ENCODE data around the gene RAB31.

RAB31 gene

GRCh38 chr18:9749611-9750010 lies 41.5 kb downstream of the RAB31 start:
- no peaks in the 10 kb centered on the region for H3K4me1 ChIP-seq (ENCODE audit: insufficient read depth, poor library complexity, severe bottlenecking)
- H3K9me3 ChIP-seq (ENCODE audit: severe bottlenecking): peaks cover 4% of the 10 kb centered on the region
- DNase-seq (ENCODE audit: low spot score) (no peak), ATAC-seq (ENCODE audit: low read depth) (no peak)
- no peaks in the 10 kb centered on the region for H3K27me3 ChIP-seq (ENCODE audit: insufficient read depth, poor library complexity, severe bottlenecking)
- no peak overlapping the region for H3K27ac ChIP-seq (ENCODE audit: poor library complexity, severe bottlenecking)
- H3K4me3 ChIP-seq (ENCODE audit: severe bottlenecking): no peak overlapping the region
- 0 out of 2 replicates have a peak, but pooled peaks cover 4% of the 10 kb centered on the region for H3K36me3 ChIP-seq (ENCODE audit: low read depth)
- TF ChIP-seq CTCF (IDR thresholded peaks at IDR 0.05; ENCODE audit: poor library complexity, severe bottlenecking): no peak

GRCh38 chr18:9750112-9750511 lies 42.0 kb downstream of the RAB31 start:
- no peak overlapping the region for H3K27ac ChIP-seq (ENCODE audit: poor library complexity, severe bottlenecking)

GRCh38 chr18:9750606-9751304 lies 42.7 kb downstream of the RAB31 start:
- no peak for TF ChIP-seq CTCF (IDR thresholded peaks at IDR 0.05; ENCODE audit: poor library complexity, severe bottlenecking)
- DNase-seq (ENCODE audit: low spot score) (no peak), ATAC-seq (ENCODE audit: low read depth) (no peak)
- H3K4me3 ChIP-seq (ENCODE audit: severe bottlenecking): no peak overlapping the region
- no peaks in the 10 kb centered on the region for H3K27me3 ChIP-seq (ENCODE audit: insufficient read depth, poor library complexity, severe bottlenecking)
- no peaks in the 10 kb centered on the region for H3K36me3 ChIP-seq (ENCODE audit: low read depth)
- no peak overlapping the region for H3K27ac ChIP-seq (ENCODE audit: poor library complexity, severe bottlenecking)
- H3K4me1 ChIP-seq (ENCODE audit: insufficient read depth, poor library complexity, severe bottlenecking): no peaks in the 10 kb centered on the region
- H3K9me3 ChIP-seq (ENCODE audit: severe bottlenecking): peaks cover 4% of the 10 kb centered on the region

More at GRCh38 chr18:9750112-9750511, 42.0 kb downstream of the RAB31 start:
- Histone ChIP-seq H3K4me3 (ENCODE audit: severe bottlenecking) (no peak overlapping the region), H3K9me3 (ENCODE audit: severe bottlenecking) (peaks cover 4% of the 10 kb centered on the region), H3K27me3 (ENCODE audit: insufficient read depth, poor library complexity, severe bottlenecking) (no peaks in the 10 kb centered on the region), H3K36me3 (ENCODE audit: low read depth) (no peaks in the 10 kb centered on the region), H3K4me1 (ENCODE audit: insufficient read depth, poor library complexity, severe bottlenecking) (no peaks in the 10 kb centered on the region)
- DNase-seq (ENCODE audit: low spot score): no peak
- no peak for ATAC-seq (ENCODE audit: low read depth)
- TF ChIP-seq CTCF (IDR thresholded peaks at IDR 0.05; ENCODE audit: poor library complexity, severe bottlenecking): no peak

- ATAC-seq (ENCODE audit: low read depth): no peak
Measured at GRCh38 chr18:9751371-9752031, 43.4 kb downstream of the RAB31 start.

More at GRCh38 chr18:9751371-9752031, 43.4 kb downstream of the RAB31 start:
- TF ChIP-seq CTCF (IDR thresholded peaks at IDR 0.05; ENCODE audit: poor library complexity, severe bottlenecking): no peak
- Histone ChIP-seq H3K4me1 (ENCODE audit: insufficient read depth, poor library complexity, severe bottlenecking) (no peaks in the 10 kb centered on the region), H3K9me3 (ENCODE audit: severe bottlenecking) (peaks cover 4% of the 10 kb centered on the region), H3K4me3 (ENCODE audit: severe bottlenecking) (no peak overlapping the region), H3K27me3 (ENCODE audit: insufficient read depth, poor library complexity, severe bottlenecking) (no peaks in the 10 kb centered on the region), H3K36me3 (ENCODE audit: low read depth) (no peaks in the 10 kb centered on the region), H3K27ac (ENCODE audit: poor library complexity, severe bottlenecking) (no peak overlapping the region)
- DNase-seq (ENCODE audit: low spot score): no peak

Data from RWPE2 (cell line).